ENCODE results near the gene KIF6. TPM values are rescaled to one million over a fixed set of nuclear protein-coding genes. Genes with fewer than 3 reads are reported as not detected.
A peak's percentile ranks its signal among the peaks of the same experiment; 100 is the strongest.

The KIF6 gene
- total RNA-seq, 1 donor from 2014 or later: 2.7 TPM

GRCh38 chr6:39760226-39760952, 35.2 kb upstream of the KIF6 start:
- no peak for DNase-seq (ENCODE audit: low spot score)
- peaks cover 4% of the 10 kb centered on the region for H3K27me3 Mint-ChIP-seq (ENCODE audit: insufficient read depth, low read depth)

GRCh38 chr6:39758905-39759605, 33.8 kb upstream of the KIF6 start:
- H3K79me2 ChIP-seq (ENCODE audit: low read depth): no peaks in the 10 kb centered on the region
- Mint-ChIP-seq H3K27ac (no peak overlapping the region), H3K36me3 (no peaks in the 10 kb centered on the region), H3K27me3 (ENCODE audit: insufficient read depth, low read depth) (peaks cover 2% of the 10 kb centered on the region), H3K4me1 (no peaks in the 10 kb centered on the region), H3K4me3 (no peak overlapping the region), H3K9me3 (no peaks in the 10 kb centered on the region)
- no peaks in the 10 kb centered on the region for H3K27me3 ChIP-seq
- H4K20me1 ChIP-seq (ENCODE audit: low read depth): no peaks in the 10 kb centered on the region
- no peak overlapping the region for H3K27ac ChIP-seq
- no peaks in the 10 kb centered on the region for H3K4me1 ChIP-seq
- H3K4me3 ChIP-seq: no peak overlapping the region
- TF ChIP-seq EZH2 (IDR thresholded peaks at IDR 0.05) (no peak), CTCF (IDR thresholded peaks at IDR 0.05) (no peak), EZH2phosphoT487 (IDR thresholded peaks at IDR 0.05) (no peak)
- H3K9ac ChIP-seq: no peak overlapping the region
- no peaks in the 10 kb centered on the region for H3F3A ChIP-seq (ENCODE audit: low read depth)
- DNase-seq (ENCODE audit: low spot score): no peak
- H2AFZ ChIP-seq (replicated peaks): no peak overlapping the region
- H3K4me2 ChIP-seq: no peak overlapping the region
- no peaks in the 10 kb centered on the region for H3K36me3 ChIP-seq
- H3K9me3 ChIP-seq (ENCODE audit: low read depth): no peaks in the 10 kb centered on the region

More at GRCh38 chr6:39760226-39760952, 35.2 kb upstream of the KIF6 start:
- Mint-ChIP-seq H3K27ac (no peak overlapping the region), H3K4me3 (no peak overlapping the region), H3K36me3 (no peaks in the 10 kb centered on the region), H3K4me1 (no peaks in the 10 kb centered on the region), H3K9me3 (no peaks in the 10 kb centered on the region)
- Histone ChIP-seq H3K4me1 (no peaks in the 10 kb centered on the region), H3K27me3 (no peaks in the 10 kb centered on the region), H3K9ac (no peak overlapping the region), H2AFZ (replicated peaks) (no peak overlapping the region), H3K9me3 (ENCODE audit: low read depth) (no peaks in the 10 kb centered on the region), H3K36me3 (no peaks in the 10 kb centered on the region), H3K27ac (no peak overlapping the region), H4K20me1 (ENCODE audit: low read depth) (no peaks in the 10 kb centered on the region), H3K79me2 (ENCODE audit: low read depth) (no peaks in the 10 kb centered on the region), H3K4me2 (no peak overlapping the region), H3F3A (ENCODE audit: low read depth) (no peaks in the 10 kb centered on the region), H3K4me3 (no peak overlapping the region)
- TF ChIP-seq EZH2 (IDR thresholded peaks at IDR 0.05) (no peak), EZH2phosphoT487 (IDR thresholded peaks at IDR 0.05) (no peak), CTCF (IDR thresholded peaks at IDR 0.05) (no peak)

GRCh38 chr6:39756582-39756981, 31.4 kb upstream of the KIF6 start:
- Mint-ChIP-seq H3K4me3 (no peak overlapping the region), H3K27ac (no peak overlapping the region), H3K9me3 (no peaks in the 10 kb centered on the region)

More at GRCh38 chr6:39756582-39756981, 31.4 kb upstream of the KIF6 start:
- Histone ChIP-seq H3K4me2 (no peak overlapping the region), H3K9ac (no peak overlapping the region), H3K9me3 (ENCODE audit: low read depth) (no peaks in the 10 kb centered on the region), H3K79me2 (ENCODE audit: low read depth) (no peaks in the 10 kb centered on the region), H4K20me1 (ENCODE audit: low read depth) (no peaks in the 10 kb centered on the region), H3K27ac (no peak overlapping the region), H3K4me1 (no peaks in the 10 kb centered on the region), H3K27me3 (no peaks in the 10 kb centered on the region), H2AFZ (replicated peaks) (peak overlapping the region; percentile 13), H3F3A (ENCODE audit: low read depth) (no peaks in the 10 kb centered on the region), H3K4me3 (no peak overlapping the region), H3K36me3 (no peaks in the 10 kb centered on the region)
- no peak for TF ChIP-seq EZH2phosphoT487 (IDR thresholded peaks at IDR 0.05)
- TF ChIP-seq EZH2 (IDR thresholded peaks at IDR 0.05): no peak
- no peak for TF ChIP-seq CTCF (IDR thresholded peaks at IDR 0.05)
- no peaks in the 10 kb centered on the region for H3K36me3 Mint-ChIP-seq
- H3K27me3 Mint-ChIP-seq (ENCODE audit: insufficient read depth, low read depth): peaks cover 2% of the 10 kb centered on the region
- DNase-seq (ENCODE audit: low spot score): no peak
- no peaks in the 10 kb centered on the region for H3K4me1 Mint-ChIP-seq

Measured in neural progenitor cell (in vitro differentiated cells).